Measurements from ENCODE around the gene SETDB1. TPM values are rescaled to one million over a fixed set of nuclear protein-coding genes. Genes with fewer than 3 reads are reported as not detected.
"Not testable (repeated sequence)": the region's sequence is repeated elsewhere in the genome, so short reads cannot be mapped to it uniquely, and the experiment has no call there.

SETDB1 gene
- polyA plus RNA-seq, 1 of the 3 experiments (the other 2 are of a cell fraction): 29.9 TPM

DNA sequence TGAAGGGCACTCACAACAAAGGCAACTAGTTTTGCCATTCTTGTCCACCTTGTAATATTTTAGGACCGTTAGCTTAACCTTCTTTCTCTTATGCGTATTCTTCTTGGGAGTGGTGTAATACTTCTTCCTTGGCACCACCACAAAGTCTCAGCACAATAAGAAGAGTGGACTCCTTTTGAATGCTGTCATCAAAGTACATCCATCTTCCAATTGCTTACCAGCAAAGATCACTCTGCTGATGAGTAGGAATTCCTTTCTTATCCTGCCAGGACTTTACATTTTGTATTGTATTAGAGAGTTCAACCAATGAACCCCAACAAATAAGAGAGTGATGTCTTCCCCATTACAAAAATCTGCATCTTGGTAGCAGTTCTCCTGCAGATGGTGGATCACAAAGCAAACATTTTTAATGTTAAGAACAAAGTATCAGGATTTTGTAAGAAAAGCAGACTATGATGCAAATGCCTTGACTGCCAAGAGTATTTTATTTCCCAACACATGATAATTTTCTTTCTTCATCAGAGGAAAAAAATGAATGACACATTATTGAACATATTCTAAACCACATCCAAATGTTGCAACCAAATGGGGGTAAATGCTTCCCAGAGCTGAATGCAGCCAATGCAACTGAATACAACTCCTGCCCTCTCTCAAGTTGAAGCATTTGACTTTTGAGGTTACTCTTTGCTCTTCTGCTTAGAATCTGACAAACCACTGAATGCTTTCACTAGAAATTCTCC lies 44.7 kb upstream of the SETDB1 start:
- H3K4me2 ChIP-seq: no peak overlapping the region

DNA sequence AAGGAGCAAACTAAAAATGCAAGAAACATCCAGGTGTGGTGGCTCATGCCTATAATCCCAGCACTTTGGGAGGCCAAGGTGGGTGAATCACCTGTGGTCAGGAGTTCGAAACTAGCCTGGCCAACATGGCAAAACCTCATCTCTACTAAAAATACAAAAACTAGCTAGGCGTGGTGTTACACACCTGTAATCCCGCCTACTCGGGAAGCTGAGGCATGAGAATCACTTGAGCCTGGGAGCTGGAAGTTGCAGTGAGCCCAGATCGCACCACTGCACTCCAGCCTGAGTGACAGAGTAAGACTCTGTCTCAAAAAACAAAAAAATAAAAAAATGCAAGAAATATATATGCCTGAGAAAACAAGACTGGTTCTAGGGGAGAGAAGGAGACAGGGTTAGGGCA lies 43.0 kb upstream of the SETDB1 start:
- H3K79me2 ChIP-seq (ENCODE audit: insufficient read depth); DNase-seq; H3K36me3 ChIP-seq (replicated peaks in 1 of 2; ENCODE audit: control insufficient read depth in 1 of 2, insufficient read depth in 2 of 2, low read length in 1 of 2); H3K9me3 ChIP-seq; H3K4me3 ChIP-seq (ENCODE audit: low read depth in 2 of 2, low read length in 1 of 2); H3K4me1 ChIP-seq (ENCODE audit: control insufficient read depth in 1 of 2, insufficient read depth in 2 of 2, low read depth in 1 of 2, low read length in 1 of 2); H3K9me2 ChIP-seq; H3K9ac ChIP-seq; H3F3A ChIP-seq (replicated peaks; ENCODE audit: insufficient read depth); H3K27me3 ChIP-seq (ENCODE audit: insufficient read depth); POLR2A ChIA-PET; H3K4me2 ChIP-seq; H4K20me1 ChIP-seq (ENCODE audit: insufficient read depth); H2AFZ ChIP-seq (ENCODE audit: low read depth); H3K27ac ChIP-seq (ENCODE audit: low read depth in 2 of 2, low read length in 1 of 2): not testable (repeated sequence)
- 94% methylated on average over 5 of the region's 5 CpGs for WGBS (ENCODE audit: low lambda C conversion rate)
- CTCF ChIA-PET: interaction anchor here (1.0 kb wide), 1 partner anchor 38 kb away, joined by 3 read pairs; no protein-coding TSS in a partner anchor

More for the DNA sequence above, 44.7 kb upstream of the SETDB1 start:
- Histone ChIP-seq H3K9me3 (no peaks in the 10 kb centered on the region), H3K27me3 (ENCODE audit: insufficient read depth) (no peaks in the 10 kb centered on the region), H3K36me3 (replicated peaks in 1 of 2; ENCODE audit: control insufficient read depth in 1 of 2, insufficient read depth in 2 of 2, low read length in 1 of 2) (no peaks in the 10 kb centered on the region), H3K4me3 (ENCODE audit: low read depth in 2 of 2, low read length in 1 of 2) (no peak overlapping the region), H3K4me1 (ENCODE audit: control insufficient read depth in 1 of 2, insufficient read depth in 2 of 2, low read depth in 1 of 2, low read length in 1 of 2) (no peaks in the 10 kb centered on the region), H3K27ac (ENCODE audit: low read depth in 2 of 2, low read length in 1 of 2) (peak overlapping the region in 1 of 2 experiments; percentile 23; a peak in 1 of 4 replicates), H4K20me1 (ENCODE audit: insufficient read depth) (no peaks in the 10 kb centered on the region), H2AFZ (ENCODE audit: low read depth) (peak overlapping the region; percentile 39; the same call in 1 of the 2 replicates), H3F3A (replicated peaks; ENCODE audit: insufficient read depth) (peaks cover 8% of the 10 kb centered on the region), H3K79me2 (ENCODE audit: insufficient read depth) (no peaks in the 10 kb centered on the region), H3K9me2 (no peaks in the 10 kb centered on the region), H3K9ac (no peak overlapping the region)
- ChIA-PET CTCF (interaction anchor here (0.7 kb wide), 1 partner anchor 41 kb away, joined by 3 read pairs; no protein-coding TSS in a partner anchor), POLR2A (no interaction called here)
- peak; percentile 4; the same call in 1 of the 2 replicates for TF ChIP-seq FOSL2 (IDR thresholded peaks at IDR 0.05; ENCODE audit: borderline replicate concordance, low read depth)
- TF ChIP-seq TCF12 (IDR thresholded peaks at IDR 0.05): peak; percentile 12; the same call in 1 of the 2 replicates
- no peak for TF ChIP-seq EP300 (IDR thresholded peaks at IDR 0.05; ENCODE audit: borderline replicate concordance in 1 of 2, low read depth in 1 of 2, low read length in 1 of 2)
- no peak for DNase-seq
- 94% methylated on average over 2 of the region's 2 CpGs for WGBS (ENCODE audit: low lambda C conversion rate)

DNA sequence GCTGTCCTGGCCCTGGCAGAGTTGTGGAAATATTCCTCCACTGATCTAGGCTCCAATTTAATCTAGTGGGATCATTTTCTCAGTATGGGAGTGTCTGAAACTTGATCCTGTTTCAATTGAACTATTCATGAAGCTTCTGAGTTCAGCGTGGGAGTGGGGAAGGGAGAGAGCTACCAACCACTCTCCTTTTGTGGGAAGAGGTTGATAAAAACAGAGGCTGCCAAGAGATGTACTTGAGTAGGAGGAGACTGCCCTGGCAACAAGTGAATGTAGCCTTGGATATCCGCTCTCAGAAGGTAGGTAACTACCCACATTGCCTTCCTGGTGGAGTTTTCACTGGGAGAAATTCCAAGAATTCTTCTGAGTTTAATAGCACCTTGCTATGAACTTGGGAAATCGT lies 39.1 kb upstream of the SETDB1 start, which contains the start of gene CTXND2:
Gene CTXND2 (plus strand): TSS at position 119 of the 400 bp plus-strand sequence. CDS start 25,179 bp downstream, outside the sequence.
- no peaks in the 10 kb centered on the region for H3K9me2 ChIP-seq
- no peak within 1 kb of the TSS for H3K4me2 ChIP-seq
- H3K4me3 ChIP-seq (ENCODE audit: low read depth in 2 of 2, low read length in 1 of 2): no peak within 1 kb of the TSS
- no peak within 1 kb of the TSS for H3K9ac ChIP-seq
- H3K9me3 ChIP-seq: no peaks in the 10 kb centered on the region
- H2AFZ ChIP-seq (ENCODE audit: low read depth): no peak within 1 kb of the TSS
- H3K27me3 ChIP-seq (ENCODE audit: insufficient read depth): no peaks in the 10 kb centered on the region
- TF ChIP-seq, protein P1, sequence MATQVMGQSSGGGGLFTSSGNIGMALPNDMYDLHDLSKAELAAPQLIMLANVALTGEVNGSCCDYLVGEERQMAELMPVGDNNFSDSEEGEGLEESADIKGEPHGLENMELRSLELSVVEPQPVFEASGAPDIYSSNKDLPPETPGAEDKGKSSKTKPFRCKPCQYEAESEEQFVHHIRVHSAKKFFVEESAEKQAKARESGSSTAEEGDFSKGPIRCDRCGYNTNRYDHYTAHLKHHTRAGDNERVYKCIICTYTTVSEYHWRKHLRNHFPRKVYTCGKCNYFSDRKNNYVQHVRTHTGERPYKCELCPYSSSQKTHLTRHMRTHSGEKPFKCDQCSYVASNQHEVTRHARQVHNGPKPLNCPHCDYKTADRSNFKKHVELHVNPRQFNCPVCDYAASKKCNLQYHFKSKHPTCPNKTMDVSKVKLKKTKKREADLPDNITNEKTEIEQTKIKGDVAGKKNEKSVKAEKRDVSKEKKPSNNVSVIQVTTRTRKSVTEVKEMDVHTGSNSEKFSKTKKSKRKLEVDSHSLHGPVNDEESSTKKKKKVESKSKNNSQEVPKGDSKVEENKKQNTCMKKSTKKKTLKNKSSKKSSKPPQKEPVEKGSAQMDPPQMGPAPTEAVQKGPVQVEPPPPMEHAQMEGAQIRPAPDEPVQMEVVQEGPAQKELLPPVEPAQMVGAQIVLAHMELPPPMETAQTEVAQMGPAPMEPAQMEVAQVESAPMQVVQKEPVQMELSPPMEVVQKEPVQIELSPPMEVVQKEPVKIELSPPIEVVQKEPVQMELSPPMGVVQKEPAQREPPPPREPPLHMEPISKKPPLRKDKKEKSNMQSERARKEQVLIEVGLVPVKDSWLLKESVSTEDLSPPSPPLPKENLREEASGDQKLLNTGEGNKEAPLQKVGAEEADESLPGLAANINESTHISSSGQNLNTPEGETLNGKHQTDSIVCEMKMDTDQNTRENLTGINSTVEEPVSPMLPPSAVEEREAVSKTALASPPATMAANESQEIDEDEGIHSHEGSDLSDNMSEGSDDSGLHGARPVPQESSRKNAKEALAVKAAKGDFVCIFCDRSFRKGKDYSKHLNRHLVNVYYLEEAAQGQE (IDR thresholded peaks at IDR 0.05; ENCODE audit: low read depth, low read length): no peak
- no peak for TF ChIP-seq EP300 (IDR thresholded peaks at IDR 0.05; ENCODE audit: borderline replicate concordance in 1 of 2, low read depth in 1 of 2, low read length in 1 of 2)
- TF ChIP-seq, protein P2, sequence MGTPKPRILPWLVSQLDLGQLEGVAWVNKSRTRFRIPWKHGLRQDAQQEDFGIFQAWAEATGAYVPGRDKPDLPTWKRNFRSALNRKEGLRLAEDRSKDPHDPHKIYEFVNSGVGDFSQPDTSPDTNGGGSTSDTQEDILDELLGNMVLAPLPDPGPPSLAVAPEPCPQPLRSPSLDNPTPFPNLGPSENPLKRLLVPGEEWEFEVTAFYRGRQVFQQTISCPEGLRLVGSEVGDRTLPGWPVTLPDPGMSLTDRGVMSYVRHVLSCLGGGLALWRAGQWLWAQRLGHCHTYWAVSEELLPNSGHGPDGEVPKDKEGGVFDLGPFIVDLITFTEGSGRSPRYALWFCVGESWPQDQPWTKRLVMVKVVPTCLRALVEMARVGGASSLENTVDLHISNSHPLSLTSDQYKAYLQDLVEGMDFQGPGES (IDR thresholded peaks at IDR 0.05; ENCODE audit: low read depth, low read length): no peak
- TF ChIP-seq TEAD4 (IDR thresholded peaks at IDR 0.05; ENCODE audit: borderline replicate concordance, insufficient read depth): no peak
- no peak for TF ChIP-seq RAD21 (IDR thresholded peaks at IDR 0.05; ENCODE audit: low read length)
- TF ChIP-seq, protein P3, sequence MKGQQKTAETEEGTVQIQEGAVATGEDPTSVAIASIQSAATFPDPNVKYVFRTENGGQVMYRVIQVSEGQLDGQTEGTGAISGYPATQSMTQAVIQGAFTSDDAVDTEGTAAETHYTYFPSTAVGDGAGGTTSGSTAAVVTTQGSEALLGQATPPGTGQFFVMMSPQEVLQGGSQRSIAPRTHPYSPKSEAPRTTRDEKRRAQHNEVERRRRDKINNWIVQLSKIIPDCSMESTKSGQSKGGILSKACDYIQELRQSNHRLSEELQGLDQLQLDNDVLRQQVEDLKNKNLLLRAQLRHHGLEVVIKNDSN (IDR thresholded peaks at IDR 0.05; ENCODE audit: borderline replicate concordance, low read depth): no peak
- no peak for TF ChIP-seq GATA2 (CRISPR knock-in tag; IDR thresholded peaks at IDR 0.05)
- TF ChIP-seq RCOR1 (IDR thresholded peaks at IDR 0.05; ENCODE audit: low read length): no peak
- TF ChIP-seq SMC3 (IDR thresholded peaks at IDR 0.05; ENCODE audit: low read depth, low read length): no peak
- TF ChIP-seq POLR2AphosphoS5 (IDR thresholded peaks at IDR 0.05; ENCODE audit: low read depth, low read length): no peak
- TF ChIP-seq MEF2A (IDR thresholded peaks at IDR 0.05; ENCODE audit: borderline replicate concordance, low read depth): no peak
- TF ChIP-seq RXRA (IDR thresholded peaks at IDR 0.05; ENCODE audit: borderline replicate concordance, low read depth): no peak
- TF ChIP-seq FOXM1 (IDR thresholded peaks at IDR 0.05; ENCODE audit: low read depth): no peak
- POLR2A ChIA-PET: no interaction called here
- WGBS (ENCODE audit: low lambda C conversion rate): 36% methylated on average over 3 of the region's 3 CpGs
- CTCF ChIA-PET: interaction anchor here (0.6 to 1.6 kb wide), 2 partner anchors 10 to 35 kb away, joined by 3 to 8 read pairs; no protein-coding TSS in a partner anchor
- H3K79me2 ChIP-seq (ENCODE audit: insufficient read depth): no peaks in the 10 kb centered on the region
- DNase-seq: no peak
- no peaks in the 10 kb centered on the region for H3K4me1 ChIP-seq (ENCODE audit: control insufficient read depth in 1 of 2, insufficient read depth in 2 of 2, low read depth in 1 of 2, low read length in 1 of 2)
- no peaks in the 10 kb centered on the region for H3K36me3 ChIP-seq (replicated peaks in 1 of 2; ENCODE audit: control insufficient read depth in 1 of 2, insufficient read depth in 2 of 2, low read length in 1 of 2)
- H3F3A ChIP-seq (replicated peaks; ENCODE audit: insufficient read depth): no peaks in the 10 kb centered on the region
- no peaks in the 10 kb centered on the region for H4K20me1 ChIP-seq (ENCODE audit: insufficient read depth)
- H3K27ac ChIP-seq (ENCODE audit: low read depth in 2 of 2, low read length in 1 of 2): no peak within 1 kb of the TSS
